HS-5 (cell line): Measurements from ENCODE around the gene SMPDL3A.
"Not testable (repeated sequence)": the region's sequence is repeated elsewhere in the genome, so short reads cannot be mapped to it uniquely, and the experiment has no call there.

Experiments
- DNase-seq: peaks from one replicate; pipeline ENCODE4 v3.0.0-alpha.2; 2012; ENCODE audit warnings: low read depth

SMPDL3A gene

GRCh38 chr6:122789182-122790027, at the start of gene SMPDL3A:
TSS of gene SMPDL3A (plus strand) at chr6:122789258. CDS start at chr6:122789347, 89 bp downstream.
- peak; percentile 57 for DNase-seq

GRCh38 chr6:122740091-122740490, 49.0 kb upstream of the SMPDL3A start:
- no peak for DNase-seq

- no peak for DNase-seq
These were observed 48.1 kb upstream of the SMPDL3A start for GRCh38 chr6:122740936-122741335.

GRCh38 chr6:122744247-122744646, 44.8 kb upstream of the SMPDL3A start:
- DNase-seq: not testable (repeated sequence)

GRCh38 chr6:122744856-122745255, 44.2 kb upstream of the SMPDL3A start:
- DNase-seq: not testable (repeated sequence)

GRCh38 chr6:122746688-122747087, 42.4 kb upstream of the SMPDL3A start:
- no peak for DNase-seq

GRCh38 chr6:122747573-122747972, 41.5 kb upstream of the SMPDL3A start:
- DNase-seq: no peak

- not testable (repeated sequence) for DNase-seq
These were observed 40.1 kb upstream of the SMPDL3A start for GRCh38 chr6:122748945-122749344.

GRCh38 chr6:122749451-122750050, 39.5 kb upstream of the SMPDL3A start:
- DNase-seq: no peak

GRCh38 chr6:122751326-122751725, 37.7 kb upstream of the SMPDL3A start:
- DNase-seq: no peak

- DNase-seq: no peak
These were observed 36.6 kb upstream of the SMPDL3A start for GRCh38 chr6:122752459-122752858.

GRCh38 chr6:122753000-122753687, 35.9 kb upstream of the SMPDL3A start:
- DNase-seq: no peak

GRCh38 chr6:122753688-122754056, 35.4 kb upstream of the SMPDL3A start:
- DNase-seq: no peak

- no peak for DNase-seq
These were observed 34.8 kb upstream of the SMPDL3A start for GRCh38 chr6:122754191-122754731.

- no peak for DNase-seq
These were observed 33.2 kb upstream of the SMPDL3A start for GRCh38 chr6:122755901-122756300.

- DNase-seq: no peak
These were observed 30.1 kb upstream of the SMPDL3A start for GRCh38 chr6:122758927-122759334.

- DNase-seq: no peak
These were observed 28.7 kb upstream of the SMPDL3A start for GRCh38 chr6:122760330-122760729.

GRCh38 chr6:122766256-122766655, 22.8 kb upstream of the SMPDL3A start:
- no peak for DNase-seq

GRCh38 chr6:122770835-122771601, 18.0 kb upstream of the SMPDL3A start:
- no peak for DNase-seq

GRCh38 chr6:122772724-122773415, 16.2 kb upstream of the SMPDL3A start:
- no peak for DNase-seq

GRCh38 chr6:122775975-122776374, 13.1 kb upstream of the SMPDL3A start:
- DNase-seq: no peak
